ENCODE data around the gene NOL9.

NOL9 gene

GRCh38 chr1:6596886-6597776 is 42.8 kb upstream of the NOL9 start:
- H3K27me3 ChIP-seq (ENCODE audit: control insufficient read depth, insufficient read depth, low read length): peaks cover 11% of the 10 kb centered on the region

DNA sequence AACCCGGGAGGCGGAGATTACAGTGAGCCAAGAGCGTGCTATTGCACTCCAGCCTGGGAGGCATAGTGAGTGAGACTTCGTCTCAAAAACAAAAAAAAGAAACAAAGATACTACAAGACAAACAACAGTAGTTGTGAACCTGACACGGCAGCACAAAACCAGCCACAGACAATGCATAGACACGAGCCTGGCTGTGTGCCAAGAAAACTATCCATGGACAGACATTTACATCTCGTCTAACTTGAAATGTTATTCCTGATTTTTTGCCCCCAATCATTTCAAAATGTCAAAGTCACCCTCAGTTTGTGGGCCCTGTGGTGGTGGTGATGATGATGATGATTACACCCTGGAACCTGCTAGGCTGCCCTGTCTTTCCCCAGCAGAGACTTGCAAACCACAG is 42.0 kb upstream of the NOL9 start:
- Histone ChIP-seq H3K27ac (ENCODE audit: low read length) (no peak overlapping the region), H3K4me1 (ENCODE audit: control insufficient read depth, low read depth, low read length) (peaks cover 8% of the 10 kb centered on the region), H3K36me3 (ENCODE audit: control insufficient read depth, low read depth, low read length) (peaks cover 51% of the 10 kb centered on the region), H3K9me3 (ENCODE audit: control insufficient read depth, low read depth, low read length) (no peaks in the 10 kb centered on the region), H3K27me3 (ENCODE audit: control insufficient read depth, insufficient read depth, low read length) (peaks cover 6% of the 10 kb centered on the region), H3K9ac (ENCODE audit: low read length) (no peak overlapping the region), H3K4me3 (ENCODE audit: low read length) (no peak overlapping the region)

More at GRCh38 chr1:6596886-6597776, 42.8 kb upstream of the NOL9 start:
- H3K27ac ChIP-seq (ENCODE audit: low read length): no peak overlapping the region
- H3K9ac ChIP-seq (ENCODE audit: low read length): no peak overlapping the region
- no peak overlapping the region for H3K4me3 ChIP-seq (ENCODE audit: low read length)
- H3K9me3 ChIP-seq (ENCODE audit: control insufficient read depth, low read depth, low read length): no peaks in the 10 kb centered on the region
- peaks cover 47% of the 10 kb centered on the region for H3K36me3 ChIP-seq (ENCODE audit: control insufficient read depth, low read depth, low read length)
- H3K4me1 ChIP-seq (ENCODE audit: control insufficient read depth, low read depth, low read length): peaks cover 8% of the 10 kb centered on the region

DNA sequence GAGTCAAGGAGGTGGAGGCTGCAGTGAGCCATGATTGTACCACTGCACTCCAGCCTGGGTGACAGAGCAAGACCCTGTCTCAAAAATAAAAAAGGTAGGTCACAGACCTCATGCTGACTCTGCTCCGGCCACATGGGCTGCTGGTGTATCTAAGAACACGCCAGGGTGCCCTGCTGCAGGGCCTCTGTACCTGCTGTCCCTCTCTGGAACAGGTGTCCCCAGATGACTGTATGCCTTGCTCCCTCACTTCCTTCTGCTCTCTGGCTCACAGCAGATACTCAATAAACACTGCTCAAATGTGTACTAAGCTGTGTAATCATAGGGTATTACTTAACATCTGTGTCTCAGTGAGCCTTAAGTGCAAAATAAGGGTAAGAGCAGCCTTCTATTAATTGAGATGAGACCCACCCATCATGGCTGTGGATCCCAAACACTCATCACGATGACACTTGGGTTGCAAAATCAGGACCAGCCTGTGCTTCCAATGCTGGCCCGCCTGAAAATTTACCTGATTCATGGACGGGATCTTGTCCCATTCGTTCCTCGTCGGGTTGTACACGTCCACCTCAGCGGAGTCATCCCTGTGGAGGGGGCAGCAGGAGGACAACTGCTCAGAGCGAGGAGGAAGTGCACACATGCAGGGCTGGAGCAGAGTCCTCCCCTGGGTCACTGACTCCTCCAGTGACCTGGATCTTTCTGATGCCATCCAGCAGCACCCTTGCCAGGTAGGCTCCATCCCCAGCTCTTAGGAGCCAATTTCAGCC is 40.8 kb upstream of the NOL9 start:
- H3K36me3 ChIP-seq (ENCODE audit: control insufficient read depth, low read depth, low read length): peaks cover 55% of the 10 kb centered on the region

GRCh38 chr1:6593810-6594209 is 39.5 kb upstream of the NOL9 start:
- Histone ChIP-seq H3K36me3 (ENCODE audit: control insufficient read depth, low read depth, low read length) (peaks cover 64% of the 10 kb centered on the region), H3K4me3 (ENCODE audit: low read length) (no peak overlapping the region), H3K9me3 (ENCODE audit: control insufficient read depth, low read depth, low read length) (no peaks in the 10 kb centered on the region), H3K27ac (ENCODE audit: low read length) (no peak overlapping the region), H3K27me3 (ENCODE audit: control insufficient read depth, insufficient read depth, low read length) (no peaks in the 10 kb centered on the region), H3K9ac (ENCODE audit: low read length) (no peak overlapping the region), H3K4me1 (ENCODE audit: control insufficient read depth, low read depth, low read length) (no peaks in the 10 kb centered on the region)

More for the DNA sequence above, 40.8 kb upstream of the NOL9 start:
- Histone ChIP-seq H3K4me1 (ENCODE audit: control insufficient read depth, low read depth, low read length) (peaks cover under 1% of the 10 kb centered on the region), H3K9ac (ENCODE audit: low read length) (no peak overlapping the region), H3K27me3 (ENCODE audit: control insufficient read depth, insufficient read depth, low read length) (no peaks in the 10 kb centered on the region), H3K4me3 (ENCODE audit: low read length) (no peak overlapping the region), H3K9me3 (ENCODE audit: control insufficient read depth, low read depth, low read length) (no peaks in the 10 kb centered on the region), H3K27ac (ENCODE audit: low read length) (no peak overlapping the region)

DNA sequence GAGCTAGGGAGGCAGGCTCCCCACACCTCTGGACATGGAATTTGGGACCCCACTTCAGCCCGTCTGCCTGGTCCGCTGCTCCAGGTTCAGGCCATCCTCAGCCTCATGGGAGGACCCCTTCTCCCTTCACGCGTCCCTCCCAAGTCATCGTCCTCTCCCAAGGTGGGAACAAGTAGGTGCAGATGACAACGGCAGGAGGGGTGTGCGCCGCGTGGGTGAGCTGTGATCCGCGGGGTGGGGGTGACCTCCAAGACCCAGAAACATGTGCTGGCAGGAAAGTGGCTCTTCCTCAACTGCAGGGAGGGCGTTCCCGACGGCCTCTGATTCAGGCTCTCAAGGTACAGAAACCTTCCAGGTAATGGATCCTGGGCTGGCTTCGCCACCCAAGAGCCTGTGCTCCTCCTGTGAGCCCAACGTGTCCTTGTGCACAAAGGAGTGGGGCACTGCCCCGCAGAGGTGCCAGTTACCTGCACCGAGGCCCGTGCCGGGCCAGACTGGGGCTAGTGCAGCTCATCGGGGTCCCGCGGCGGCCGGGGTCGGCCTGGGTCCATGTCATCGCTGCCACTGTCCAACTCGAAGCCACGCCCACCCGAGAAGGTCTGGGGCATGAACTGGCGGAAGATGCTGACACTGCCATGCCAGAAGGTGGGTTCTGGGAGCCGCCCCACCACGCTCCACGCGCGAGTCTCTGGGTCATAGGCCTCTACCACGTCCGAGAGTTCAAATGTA is 38.7 kb upstream of the NOL9 start:
- no peak overlapping the region for H3K4me3 ChIP-seq (ENCODE audit: low read length)
- H3K36me3 ChIP-seq (ENCODE audit: control insufficient read depth, low read depth, low read length): peaks cover 67% of the 10 kb centered on the region
- H3K9me3 ChIP-seq (ENCODE audit: control insufficient read depth, low read depth, low read length): no peaks in the 10 kb centered on the region
- H3K9ac ChIP-seq (ENCODE audit: low read length): no peak overlapping the region
- no peaks in the 10 kb centered on the region for H3K27me3 ChIP-seq (ENCODE audit: control insufficient read depth, insufficient read depth, low read length)
- no peak overlapping the region for H3K27ac ChIP-seq (ENCODE audit: low read length)
- H3K4me1 ChIP-seq (ENCODE audit: control insufficient read depth, low read depth, low read length): no peaks in the 10 kb centered on the region

- Histone ChIP-seq H3K27me3 (ENCODE audit: control insufficient read depth, insufficient read depth, low read length) (no peaks in the 10 kb centered on the region), H3K36me3 (ENCODE audit: control insufficient read depth, low read depth, low read length) (peaks cover 64% of the 10 kb centered on the region), H3K9ac (ENCODE audit: low read length) (no peak overlapping the region), H3K9me3 (ENCODE audit: control insufficient read depth, low read depth, low read length) (no peaks in the 10 kb centered on the region), H3K4me3 (ENCODE audit: low read length) (no peak overlapping the region), H3K4me1 (ENCODE audit: control insufficient read depth, low read depth, low read length) (no peaks in the 10 kb centered on the region), H3K27ac (ENCODE audit: low read length) (no peak overlapping the region)
These were observed 38.1 kb upstream of the NOL9 start for GRCh38 chr1:6592441-6592840.

GRCh38 chr1:6591644-6592043 is 37.3 kb upstream of the NOL9 start:
- Histone ChIP-seq H3K4me3 (ENCODE audit: low read length) (no peak overlapping the region), H3K36me3 (ENCODE audit: control insufficient read depth, low read depth, low read length) (peaks cover 56% of the 10 kb centered on the region), H3K4me1 (ENCODE audit: control insufficient read depth, low read depth, low read length) (no peaks in the 10 kb centered on the region), H3K9me3 (ENCODE audit: control insufficient read depth, low read depth, low read length) (no peaks in the 10 kb centered on the region), H3K27ac (ENCODE audit: low read length) (no peak overlapping the region), H3K27me3 (ENCODE audit: control insufficient read depth, insufficient read depth, low read length) (no peaks in the 10 kb centered on the region), H3K9ac (ENCODE audit: low read length) (no peak overlapping the region)

DNA sequence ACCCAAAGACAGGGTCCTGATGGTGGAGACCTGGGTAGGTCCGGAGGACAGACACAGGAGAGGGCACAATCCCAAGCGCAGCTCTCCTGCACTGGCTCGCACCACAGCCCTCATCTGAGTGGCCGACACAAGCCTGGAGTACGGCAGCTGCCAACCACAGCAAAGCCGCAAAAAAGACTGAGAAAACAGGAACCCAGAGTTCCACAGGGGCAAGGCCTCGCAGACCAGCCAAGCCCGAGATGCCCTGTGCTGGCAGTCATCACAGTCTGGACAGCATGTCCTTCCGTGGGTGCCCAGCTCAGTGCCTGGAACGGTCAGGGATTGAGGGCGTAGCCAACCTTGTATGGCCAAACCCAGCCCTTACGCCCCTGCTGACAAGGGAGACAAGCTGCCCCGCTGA is 36.9 kb upstream of the NOL9 start:
- Histone ChIP-seq H3K27me3 (ENCODE audit: control insufficient read depth, insufficient read depth, low read length) (no peaks in the 10 kb centered on the region), H3K36me3 (ENCODE audit: control insufficient read depth, low read depth, low read length) (peaks cover 52% of the 10 kb centered on the region), H3K4me3 (ENCODE audit: low read length) (no peak overlapping the region), H3K9me3 (ENCODE audit: control insufficient read depth, low read depth, low read length) (no peaks in the 10 kb centered on the region), H3K9ac (ENCODE audit: low read length) (no peak overlapping the region), H3K27ac (ENCODE audit: low read length) (no peak overlapping the region), H3K4me1 (ENCODE audit: control insufficient read depth, low read depth, low read length) (no peaks in the 10 kb centered on the region)

DNA sequence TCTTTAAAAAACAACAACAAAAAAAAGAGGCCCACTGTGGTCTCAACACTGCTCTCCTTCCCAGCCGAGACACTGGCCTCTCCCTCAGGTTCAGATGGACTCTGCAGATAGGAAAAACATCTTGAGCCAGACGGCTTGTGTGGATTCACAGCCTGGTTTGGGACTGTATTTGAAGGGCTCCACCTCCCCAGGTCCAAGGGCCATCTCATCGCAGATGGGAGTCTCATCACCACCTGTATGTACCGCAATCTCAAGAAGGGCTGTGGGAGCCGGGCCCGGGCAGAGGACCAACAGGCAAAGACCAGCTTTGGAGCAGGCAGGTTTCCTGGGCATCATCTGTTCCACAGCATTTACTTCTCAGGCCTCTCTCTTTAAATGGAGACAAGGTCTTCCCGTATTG is 35.7 kb upstream of the NOL9 start:
- Histone ChIP-seq H3K36me3 (ENCODE audit: control insufficient read depth, low read depth, low read length) (peaks cover 42% of the 10 kb centered on the region), H3K27ac (ENCODE audit: low read length) (no peak overlapping the region), H3K4me3 (ENCODE audit: low read length) (no peak overlapping the region), H3K9ac (ENCODE audit: low read length) (no peak overlapping the region), H3K9me3 (ENCODE audit: control insufficient read depth, low read depth, low read length) (no peaks in the 10 kb centered on the region), H3K4me1 (ENCODE audit: control insufficient read depth, low read depth, low read length) (no peaks in the 10 kb centered on the region), H3K27me3 (ENCODE audit: control insufficient read depth, insufficient read depth, low read length) (no peaks in the 10 kb centered on the region)

DNA sequence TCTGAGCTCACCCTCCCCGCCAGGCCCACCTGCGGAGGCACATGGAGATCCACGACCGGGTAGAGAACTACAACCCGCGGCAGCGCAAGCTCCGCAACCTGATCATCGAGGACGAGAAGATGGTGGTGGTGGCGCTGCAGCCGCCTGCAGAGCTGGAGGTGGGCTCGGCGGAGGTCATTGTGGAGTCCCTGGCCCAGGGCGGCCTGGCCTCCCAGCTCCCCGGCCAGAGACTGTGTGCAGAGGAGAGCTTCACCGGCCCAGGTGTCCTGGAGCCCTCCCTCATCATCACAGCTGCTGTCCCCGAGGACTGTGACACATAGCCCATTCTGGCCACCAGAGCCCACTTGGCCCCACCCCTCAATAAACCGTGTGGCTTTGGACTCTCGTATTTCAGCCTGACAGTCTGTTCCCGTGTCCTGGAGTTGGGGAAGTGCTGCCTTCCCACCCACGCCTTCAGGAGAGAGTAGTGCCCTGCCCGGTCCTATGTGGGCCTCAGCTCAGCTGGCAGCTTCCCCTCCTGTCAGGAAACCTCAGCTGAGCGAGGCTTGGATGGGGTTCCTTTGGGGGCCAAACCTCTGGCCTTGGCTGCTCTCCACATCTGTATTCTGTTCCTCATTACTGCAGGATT is 34.7 kb upstream of the NOL9 start:
- Histone ChIP-seq H3K4me1 (ENCODE audit: control insufficient read depth, low read depth, low read length) (no peaks in the 10 kb centered on the region), H3K36me3 (ENCODE audit: control insufficient read depth, low read depth, low read length) (peaks cover 36% of the 10 kb centered on the region), H3K27me3 (ENCODE audit: control insufficient read depth, insufficient read depth, low read length) (no peaks in the 10 kb centered on the region), H3K9ac (ENCODE audit: low read length) (no peak overlapping the region), H3K27ac (ENCODE audit: low read length) (no peak overlapping the region), H3K9me3 (ENCODE audit: control insufficient read depth, low read depth, low read length) (no peaks in the 10 kb centered on the region), H3K4me3 (ENCODE audit: low read length) (no peak overlapping the region)

All from iPS-18a (cell line).